GM12878 (cell line): ENCODE measurements around the gene CACNG1. TPM values are rescaled to one million over a fixed set of nuclear protein-coding genes. Genes with fewer than 3 reads are reported as not detected.
"Not testable (repeated sequence)": the region's sequence is repeated elsewhere in the genome, so short reads cannot be mapped to it uniquely, and the experiment has no call there.

ENCODE experiments used
- ATAC-seq: fragments of 200-7000 bp; cut with Tn5 transposase; 3 replicates; pipeline ENCODE4 v1.9.1; 2020; ENCODE audit warnings: mild to moderate bottlenecking, moderate library complexity
- BruUV-seq: library from RNA; stranded (reverse); fragments of 400-500 nt; replicated peaks from 2 replicates; lab custom pipeline; 2021; lab: Mats Ljungman, UMichigan
- CTCF ChIA-PET: fragments of 300-600 bp; sonication (Branson Sonifier 250); formaldehyde crosslinking; extraction: SDS; loops from one replicate; lab custom pipeline; 2021; ENCODE audit warnings: inconsistent platforms; lab: Yijun Ruan, JAX
- POLR2A ChIA-PET: fragments of 350-600 bp; formaldehyde crosslinking; extraction: SDS; loops from one replicate; lab custom pipeline; 2021; ENCODE audit warnings: inconsistent platforms; lab: Charles Lee
- RAD21 ChIA-PET: fragments of 300-600 bp; sonication (Branson Sonifier 250); formaldehyde crosslinking; loops from one replicate; lab custom pipeline; 2023; ENCODE audit warnings: antibody characterized with exemption; ENCODE audit not compliant: unreplicated experiment; lab: Charles Lee
- SMC1A ChIA-PET: fragments of 300-600 bp; sonication (Branson Sonifier 250); formaldehyde crosslinking; loops from one replicate; lab custom pipeline; 2023; ENCODE audit not compliant: unreplicated experiment, uncharacterized antibody; lab: Charles Lee
- DNase-seq: peaks from one replicate; pipeline ENCODE4 v3.0.0-alpha.2; 2011; ENCODE audit warnings: low read depth, low spot score
- FAIRE-seq: peaks from 3 replicates; lab custom pipeline; 2011; peaks lifted over from hg19 to GRCh38; lab: Jason Lieb, UNC
- H2AFZ ChIP-seq: 2 replicates; pipeline ENCODE4 v1.6.0; 2011; ENCODE audit warnings: low read depth, low read length, control low read depth; ENCODE audit not compliant: control insufficient read depth
- H3K27ac ChIP-seq: 2 replicates; pipeline ENCODE4 v1.5.1; 2011; ENCODE audit warnings: control low read depth; ENCODE audit not compliant: control insufficient read depth, insufficient read depth
- H3K27me3 ChIP-seq, 2 experiments: replicated peaks in 1 of 2; 2 replicates each; pipeline versions ENCODE4 v1.6.0 to v1.6.1; 2011; ENCODE audit warnings: low read length in 1 of 2; ENCODE audit not compliant: control insufficient read depth in 2 of 2, insufficient read depth in 2 of 2
- H3K36me3 ChIP-seq, 2 experiments: 2 replicates each; pipeline ENCODE4 v1.5.1; 2011; ENCODE audit warnings: low read length in 1 of 2; ENCODE audit not compliant: control insufficient read depth in 2 of 2, insufficient read depth in 2 of 2
- H3K4me1 ChIP-seq: 2 replicates; pipeline ENCODE4 v1.6.1; 2011; ENCODE audit warnings: mild to moderate bottlenecking, low read length, moderate library complexity, mixed read lengths; ENCODE audit not compliant: control insufficient read depth, insufficient read depth
- H3K4me2 ChIP-seq: 2 replicates; pipeline ENCODE4 v1.6.0; 2011; ENCODE audit warnings: control low read depth; ENCODE audit not compliant: control insufficient read depth, insufficient read depth
- H3K4me3 ChIP-seq: fragments of 200-600 bp; sonication (generic); 2 replicates; pipeline ENCODE4 v1.5.1; 2016
- H3K79me2 ChIP-seq: 2 replicates; pipeline ENCODE4 v1.6.0; 2011; ENCODE audit warnings: low read length; ENCODE audit not compliant: control insufficient read depth, insufficient read depth
- H3K9ac ChIP-seq: 2 replicates; pipeline ENCODE4 v1.8.0; 2011; ENCODE audit warnings: low read length, control low read depth, mixed read lengths; ENCODE audit not compliant: control insufficient read depth, insufficient read depth
- H3K9me3 ChIP-seq: replicated peaks from 3 replicates; pipeline ENCODE4 v1.5.1; 2011; ENCODE audit warnings: mild to moderate bottlenecking, low read length; ENCODE audit not compliant: control insufficient read depth, insufficient read depth
- H4K20me1 ChIP-seq: 2 replicates; pipeline ENCODE4 v1.6.0; 2011; ENCODE audit not compliant: control insufficient read depth, insufficient read depth
- CHD4 ChIP-seq: fragments of 200-600 bp; sonication (generic); IDR thresholded peaks from 2 replicates; pipeline ENCODE4 v1.6.1; 2016; ENCODE audit warnings: mild to moderate bottlenecking
- FOXK2 ChIP-seq: fragments of 450-650 bp; IDR thresholded peaks from 2 replicates; pipeline ENCODE4 v1.6.1; 2017; ENCODE audit warnings: mild to moderate bottlenecking, moderate library complexity
- STAT3 ChIP-seq: IDR thresholded peaks from 2 replicates; pipeline ENCODE4 v1.6.1; 2011; ENCODE audit warnings: low read depth, low read length, improper control_type of control experiment
- ZNF24 ChIP-seq: fragments of 450-650 bp; IDR thresholded peaks from 2 replicates; pipeline ENCODE4 v1.6.1; 2017; ENCODE audit warnings: antibody characterized with exemption, mild to moderate bottlenecking
- WGBS: methylation state at CpG from one replicate; pipeline ENCODE4 v1.1.6; 2016; ENCODE audit warnings: low lambda C conversion rate; ENCODE audit not compliant: insufficient replicate concordance, insufficient coverage; ENCODE audit errors: missing lambda C conversion rate; 5-methylcytosine and 5-hydroxymethylcytosine counted together
- in situ Hi-C: fragments of 300-500 bp; cut with MboI; formaldehyde crosslinking; loops from 9 replicates; pipeline ENCODE4 v1.14.3; 2018; ENCODE audit warnings: mixed read lengths
- intact Hi-C: fragments of 100-400 bp; cut with micrococcal nuclease; formaldehyde crosslinking; loops from one replicate; pipeline ENCODE4 v1.14.2; 2022; ENCODE audit not compliant: unreplicated experiment
- polyA plus RNA-seq, 11 experiments: library from polyadenylated mRNA; depleted of rRNA in 4 of 11; unstranded in 6 of 11; stranded (reverse) in 5 of 11; fragments of >200 nt; fragmentation: Nextera tagmentation in 4 of 11; fragmentation: Illumina TruSeq in 1 of 11; extraction: Ambion mirVana in 4 of 11; extraction: Trizol in 1 of 11; gene quantifications; 1 replicate in 1 of 11; 2 replicates in 10 of 11; pipeline versions ENCODE4 v1.2.1 to v1.2.3, GENCODE V29; 2011 to 2016; ENCODE audit warnings: inconsistent platforms in 2 of 11, missing spikeins in 2 of 11, low read depth in 1 of 11
- total RNA-seq, 4 experiments: library from RNA; depleted of rRNA in 3 of 4; stranded (reverse); fragments of >200 nt in 3 of 4; fragmentation: Illumina TruSeq in 1 of 4; extraction: Trizol in 1 of 4; gene quantifications; 2 replicates each; pipeline versions ENCODE4 v1.2.1 to v1.2.3, GENCODE V29; 2013 to 2021
- TF ChIP-seq, protein P1 (sequence below): fragments of 450-650 bp; IDR thresholded peaks from 2 replicates; pipeline ENCODE4 v1.6.1; 2014; ENCODE audit warnings: mild to moderate bottlenecking
- TF ChIP-seq, protein P2 (sequence below): fragments of 450-650 bp; IDR thresholded peaks from 2 replicates; pipeline ENCODE4 v1.6.1; 2018; ENCODE audit warnings: borderline replicate concordance, mild to moderate bottlenecking; ENCODE audit not compliant: partially characterized antibody

The CACNG1 gene
- total and polyA plus RNA-seq, 10 of the 15 experiments (the other 5 are each of a cell fraction or from before 2014, with no cell fraction given): not detected

DNA sequence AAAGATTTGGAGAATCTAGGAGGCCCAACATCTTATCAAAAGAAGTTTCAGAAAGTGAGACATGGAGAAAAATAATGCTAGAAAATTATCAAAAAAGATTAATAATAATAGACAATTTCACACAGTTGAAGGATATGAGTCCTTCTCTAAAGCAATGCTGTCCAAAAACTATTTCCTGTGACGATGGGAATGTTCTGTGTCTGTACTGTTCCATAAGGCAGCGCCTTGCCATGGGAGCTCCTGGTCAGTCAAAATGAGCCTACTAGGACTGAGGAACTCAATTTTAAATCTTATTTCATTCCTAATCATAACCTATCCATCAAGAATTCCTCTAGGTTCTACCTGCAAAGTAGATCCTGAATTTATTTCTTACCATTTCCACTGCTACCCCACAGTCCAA lies 49.0 kb downstream of the CACNG1 start (continued):
- TF ChIP-seq ZNF24: no peak
- TF ChIP-seq STAT3: no peak
- TF ChIP-seq, protein P1, sequence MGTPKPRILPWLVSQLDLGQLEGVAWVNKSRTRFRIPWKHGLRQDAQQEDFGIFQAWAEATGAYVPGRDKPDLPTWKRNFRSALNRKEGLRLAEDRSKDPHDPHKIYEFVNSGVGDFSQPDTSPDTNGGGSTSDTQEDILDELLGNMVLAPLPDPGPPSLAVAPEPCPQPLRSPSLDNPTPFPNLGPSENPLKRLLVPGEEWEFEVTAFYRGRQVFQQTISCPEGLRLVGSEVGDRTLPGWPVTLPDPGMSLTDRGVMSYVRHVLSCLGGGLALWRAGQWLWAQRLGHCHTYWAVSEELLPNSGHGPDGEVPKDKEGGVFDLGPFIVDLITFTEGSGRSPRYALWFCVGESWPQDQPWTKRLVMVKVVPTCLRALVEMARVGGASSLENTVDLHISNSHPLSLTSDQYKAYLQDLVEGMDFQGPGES: no peak
- no peak for TF ChIP-seq FOXK2
- TF ChIP-seq CHD4: no peak

DNA sequence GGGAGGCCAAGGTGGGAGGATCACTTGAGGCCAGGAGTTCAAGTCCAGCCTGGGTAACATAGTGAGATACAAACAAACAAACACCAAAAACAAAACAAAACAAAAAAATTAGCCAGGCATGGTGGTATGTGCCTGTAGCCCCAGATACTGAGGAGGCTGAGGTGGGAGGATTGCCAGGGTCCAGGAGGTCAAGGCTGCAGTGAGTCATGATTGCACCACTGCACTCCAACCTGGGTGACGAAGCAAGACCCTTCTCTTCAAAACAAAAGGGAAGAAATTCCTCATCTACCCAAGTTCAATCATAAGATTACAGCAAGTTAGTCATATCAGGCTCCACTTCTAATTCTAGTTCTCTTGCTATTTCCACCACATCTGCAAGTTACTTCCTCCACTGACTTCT lies 50.9 kb downstream of the CACNG1 start:
- H2AFZ ChIP-seq, H3K4me3 ChIP-seq, intact Hi-C loops, POLR2A ChIA-PET, H3K4me2 ChIP-seq, RAD21 ChIA-PET, H3K36me3 ChIP-seq, H3K9me3 ChIP-seq, ATAC-seq, H3K27me3 ChIP-seq, H4K20me1 ChIP-seq, FAIRE-seq, in situ Hi-C loops, BruUV-seq, DNase-seq, H3K4me1 ChIP-seq, H3K9ac ChIP-seq, CTCF ChIA-PET, H3K27ac ChIP-seq, SMC1A ChIA-PET, H3K79me2 ChIP-seq: not testable (repeated sequence)
- WGBS: 29% methylated on average over 1 of the region's 1 CpG
- TF ChIP-seq, protein P2, sequence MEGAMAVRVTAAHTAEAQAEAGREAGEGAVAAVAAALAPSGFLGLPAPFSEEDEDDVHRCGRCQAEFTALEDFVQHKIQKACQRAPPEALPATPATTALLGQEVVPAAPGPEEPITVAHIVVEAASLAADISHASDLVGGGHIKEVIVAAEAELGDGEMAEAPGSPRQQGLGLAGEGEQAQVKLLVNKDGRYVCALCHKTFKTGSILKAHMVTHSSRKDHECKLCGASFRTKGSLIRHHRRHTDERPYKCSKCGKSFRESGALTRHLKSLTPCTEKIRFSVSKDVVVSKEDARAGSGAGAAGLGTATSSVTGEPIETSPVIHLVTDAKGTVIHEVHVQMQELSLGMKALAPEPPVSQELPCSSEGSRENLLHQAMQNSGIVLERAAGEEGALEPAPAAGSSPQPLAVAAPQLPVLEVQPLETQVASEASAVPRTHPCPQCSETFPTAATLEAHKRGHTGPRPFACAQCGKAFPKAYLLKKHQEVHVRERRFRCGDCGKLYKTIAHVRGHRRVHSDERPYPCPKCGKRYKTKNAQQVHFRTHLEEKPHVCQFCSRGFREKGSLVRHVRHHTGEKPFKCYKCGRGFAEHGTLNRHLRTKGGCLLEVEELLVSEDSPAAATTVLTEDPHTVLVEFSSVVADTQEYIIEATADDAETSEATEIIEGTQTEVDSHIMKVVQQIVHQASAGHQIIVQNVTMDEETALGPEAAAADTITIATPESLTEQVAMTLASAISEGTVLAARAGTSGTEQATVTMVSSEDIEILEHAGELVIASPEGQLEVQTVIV: peak; percentile 25
